Mesenchymal stem cell (in vitro differentiated cells and primary cell): ENCODE data around the gene AK9.

Source experiments
- DNase-seq: peaks from one replicate; pipeline ENCODE4 v3.0.0-alpha.2; 2013
- H2AFZ ChIP-seq: one replicate; pipeline ENCODE4 v1.6.1; 2013; ENCODE audit warnings: low read depth, mild to moderate bottlenecking, control low read depth, inconsistent platforms, low read length, moderate library complexity
- H2AK5ac ChIP-seq: 2 replicates; pipeline ENCODE4 v1.6.1; 2013; ENCODE audit warnings: low read length, moderate library complexity, mild to moderate bottlenecking, inconsistent platforms; ENCODE audit not compliant: severe bottlenecking
- H2BK120ac ChIP-seq: one replicate; pipeline ENCODE4 v1.6.1; 2013; ENCODE audit warnings: low read depth, mild to moderate bottlenecking, inconsistent platforms, low read length, moderate library complexity
- H2BK12ac ChIP-seq, 2 experiments: one replicate each; pipeline ENCODE4 v1.6.1; 2013; ENCODE audit warnings: inconsistent platforms in 2 of 2, low read length in 2 of 2, mild to moderate bottlenecking in 2 of 2, moderate library complexity in 2 of 2, control low read depth in 1 of 2
- H2BK15ac ChIP-seq: one replicate; pipeline ENCODE4 v1.6.1; 2013; ENCODE audit warnings: mild to moderate bottlenecking, low read depth, inconsistent platforms; ENCODE audit not compliant: poor library complexity, severe bottlenecking
- H2BK5ac ChIP-seq: 2 replicates; pipeline ENCODE4 v1.6.1; 2013; ENCODE audit warnings: low read depth, mild to moderate bottlenecking, low read length, control low read depth, inconsistent platforms; ENCODE audit not compliant: poor library complexity, severe bottlenecking
- H3K14ac ChIP-seq, 2 experiments: one replicate each; pipeline ENCODE4 v1.6.1; 2013; ENCODE audit warnings: inconsistent platforms in 2 of 2, low read length in 2 of 2, control low read depth in 1 of 2, mild to moderate bottlenecking in 1 of 2, moderate library complexity in 1 of 2
- H3K18ac ChIP-seq, 2 experiments: one replicate each; pipeline ENCODE4 v1.6.1; 2013; ENCODE audit warnings: inconsistent platforms in 2 of 2, low read length in 2 of 2, control low read depth in 1 of 2, low read depth in 1 of 2, mild to moderate bottlenecking in 1 of 2
- H3K23ac ChIP-seq, 2 experiments: one replicate each; pipeline ENCODE4 v1.6.1; 2013; ENCODE audit warnings: inconsistent platforms in 2 of 2, low read length in 2 of 2, mild to moderate bottlenecking in 2 of 2, moderate library complexity in 2 of 2, control low read depth in 1 of 2
- H3K27ac ChIP-seq: 2 replicates; pipeline ENCODE4 v1.5.1; 2013; ENCODE audit warnings: mild to moderate bottlenecking, moderate library complexity, low read length, control low read depth, inconsistent platforms; ENCODE audit not compliant: poor library complexity, severe bottlenecking
- H3K27me3 ChIP-seq, 2 experiments: 2 replicates each; pipeline versions ENCODE4 v1.6.1 to v1.7.0; 2013; ENCODE audit warnings: low read length in 2 of 2, mild to moderate bottlenecking in 2 of 2, moderate library complexity in 2 of 2, control low read depth in 1 of 2, inconsistent platforms in 1 of 2; ENCODE audit not compliant: control insufficient read depth in 1 of 2, insufficient read depth in 1 of 2
- H3K36me3 ChIP-seq, 2 experiments: 2 replicates each; pipeline versions ENCODE4 v1.6.1 to v1.7.0; 2013; ENCODE audit warnings: low read length in 2 of 2, control low read depth in 1 of 2, inconsistent platforms in 1 of 2, low read depth in 1 of 2, mild to moderate bottlenecking in 1 of 2; ENCODE audit not compliant: insufficient read depth in 2 of 2, control insufficient read depth in 1 of 2
- H3K4ac ChIP-seq, 2 experiments: one replicate each; pipeline ENCODE4 v1.6.1; 2013; ENCODE audit warnings: inconsistent platforms in 2 of 2, low read length in 2 of 2, mild to moderate bottlenecking in 2 of 2, moderate library complexity in 2 of 2, control low read depth in 1 of 2, low read depth in 1 of 2
- H3K4me1 ChIP-seq: 2 replicates; pipeline ENCODE4 v1.6.1; 2013; ENCODE audit warnings: low read depth, low read length, control low read depth; ENCODE audit not compliant: control insufficient read depth, insufficient read depth
- H3K4me2 ChIP-seq: 2 replicates; pipeline ENCODE4 v1.6.1; 2013; ENCODE audit warnings: low read length, mild to moderate bottlenecking, inconsistent platforms; ENCODE audit not compliant: poor library complexity, severe bottlenecking
- H3K4me3 ChIP-seq, 2 experiments: 2 replicates each; pipeline versions ENCODE4 v1.5.1 to v1.7.0; 2013; ENCODE audit warnings: low read length in 2 of 2, mild to moderate bottlenecking in 2 of 2, control low read depth in 1 of 2, low read depth in 1 of 2; ENCODE audit not compliant: insufficient read depth in 1 of 2
- H3K79me1 ChIP-seq: replicated peaks from 2 replicates; pipeline ENCODE4 v1.6.1; 2013; ENCODE audit warnings: mild to moderate bottlenecking, control low read depth, low read length, inconsistent platforms; ENCODE audit not compliant: poor library complexity, severe bottlenecking
- H3K9ac ChIP-seq: 2 replicates; pipeline ENCODE4 v1.7.0; 2013; ENCODE audit warnings: mild to moderate bottlenecking, low read length, moderate library complexity
- H3K9me3 ChIP-seq: 2 replicates; pipeline ENCODE4 v1.7.0; 2013; ENCODE audit warnings: mild to moderate bottlenecking, low read length; ENCODE audit not compliant: control insufficient read depth
- H4K8ac ChIP-seq: one replicate; pipeline ENCODE4 v1.6.1; 2013; ENCODE audit warnings: inconsistent platforms, mild to moderate bottlenecking, low read length, moderate library complexity
- H4K91ac ChIP-seq: one replicate; pipeline ENCODE4 v1.6.1; 2013; ENCODE audit warnings: mild to moderate bottlenecking, low read length, inconsistent platforms
- WGBS: methylation state at CpG from one replicate; pipeline ENCODE4 v1.1.7; 2013; ENCODE audit warnings: mixed read lengths; 5-methylcytosine and 5-hydroxymethylcytosine counted together

AK9 gene

DNA sequence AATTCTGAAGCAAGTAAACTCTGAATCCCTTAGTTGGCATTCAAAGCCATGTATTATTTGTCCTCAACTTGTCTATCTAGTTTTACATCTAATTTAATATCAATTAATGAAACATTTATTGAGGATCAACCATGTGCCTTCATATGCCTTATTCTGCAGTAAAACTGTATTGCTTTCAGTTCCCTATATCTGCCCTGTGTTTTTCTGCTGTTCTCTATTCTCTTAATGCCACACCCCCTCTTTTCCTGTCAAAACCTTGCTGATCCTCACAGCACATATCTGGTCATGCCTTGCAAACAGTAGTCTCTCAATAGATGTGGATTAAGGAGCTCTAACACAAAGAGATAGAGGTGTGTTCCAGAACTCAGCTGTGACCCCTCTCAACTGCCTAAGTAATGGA is 2.1 kb upstream of the AK9 start:
- no peaks in the 10 kb centered on the region for H3K9me3 ChIP-seq
- H2BK12ac ChIP-seq = no peak overlapping the region

DNA sequence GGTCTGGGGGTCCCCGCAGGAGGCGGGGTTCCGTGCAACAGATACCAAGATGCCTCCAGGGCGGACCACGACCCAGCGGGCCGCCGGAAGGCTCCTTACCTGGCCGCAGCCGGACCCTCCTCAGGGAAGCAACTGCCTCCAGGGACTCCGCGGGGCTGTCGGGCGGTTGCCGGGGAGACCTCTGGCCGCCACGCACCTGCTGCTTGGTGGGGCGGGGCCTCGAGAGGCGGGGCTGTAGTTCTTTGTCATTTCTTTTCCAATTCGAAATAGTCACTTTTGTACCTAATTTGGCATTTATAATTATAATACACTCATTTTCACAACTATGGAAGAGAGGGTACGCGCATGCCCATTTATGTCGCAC is 647 bp downstream of the AK9 start:
- Histone ChIP-seq H3K79me1 (peaks cover 16% of the 10 kb centered on the region), H2AFZ (peak overlapping the region; percentile 99), H2BK120ac (no peak overlapping the region), H3K4me1 (no peaks in the 10 kb centered on the region), H3K4me2 (peak overlapping the region; percentile 99), H3K18ac (peak overlapping the region in 1 of 2 experiments; percentile 58), H4K8ac (peak overlapping the region; percentile 19), H3K9ac (peak overlapping the region; percentile 95), H2BK15ac (no peak overlapping the region), H2AK5ac (no peak overlapping the region), H3K9me3 (no peaks in the 10 kb centered on the region), H3K36me3 (peaks cover 0 to under 1% of the 10 kb centered on the region in 2 experiments), H3K14ac (no peak overlapping the region), H4K91ac (no peak overlapping the region), H3K27me3 (peaks cover 0 to 10% of the 10 kb centered on the region in 2 experiments), H2BK12ac (no peak overlapping the region), H3K23ac (no peak overlapping the region), H3K27ac (peak overlapping the region; percentile 76), H3K4ac (no peak overlapping the region), H3K4me3 (peak overlapping the region; percentile 78 to 98), H2BK5ac (no peak overlapping the region)
- WGBS = 2% methylated on average over 23 of the region's 24 CpGs
- no peak for DNase-seq

More for the DNA sequence above, 2.1 kb upstream of the AK9 start:
- peak overlapping the region; percentile 95 for H3K9ac ChIP-seq
- no peak overlapping the region for H3K23ac ChIP-seq
- H2BK5ac ChIP-seq = no peak overlapping the region
- peaks cover 0 to 11% of the 10 kb centered on the region in 2 experiments for H3K36me3 ChIP-seq
- no peaks in the 10 kb centered on the region for H3K4me1 ChIP-seq
- H3K27ac ChIP-seq = no peak overlapping the region
- no peak overlapping the region for H3K14ac ChIP-seq
- H3K4ac ChIP-seq = no peak overlapping the region
- no peak overlapping the region for H3K18ac ChIP-seq
- peaks cover 0 to 10% of the 10 kb centered on the region in 2 experiments for H3K27me3 ChIP-seq
- H2BK15ac ChIP-seq = no peak overlapping the region
- no peak for DNase-seq
- H3K4me2 ChIP-seq = no peak overlapping the region
- no peak overlapping the region for H3K4me3 ChIP-seq
- no peak overlapping the region for H4K91ac ChIP-seq
- no peak overlapping the region for H4K8ac ChIP-seq
- no peak overlapping the region for H2BK120ac ChIP-seq
- peaks cover 18% of the 10 kb centered on the region for H3K79me1 ChIP-seq
- H2AFZ ChIP-seq = no peak overlapping the region
- H2AK5ac ChIP-seq = no peak overlapping the region

DNA sequence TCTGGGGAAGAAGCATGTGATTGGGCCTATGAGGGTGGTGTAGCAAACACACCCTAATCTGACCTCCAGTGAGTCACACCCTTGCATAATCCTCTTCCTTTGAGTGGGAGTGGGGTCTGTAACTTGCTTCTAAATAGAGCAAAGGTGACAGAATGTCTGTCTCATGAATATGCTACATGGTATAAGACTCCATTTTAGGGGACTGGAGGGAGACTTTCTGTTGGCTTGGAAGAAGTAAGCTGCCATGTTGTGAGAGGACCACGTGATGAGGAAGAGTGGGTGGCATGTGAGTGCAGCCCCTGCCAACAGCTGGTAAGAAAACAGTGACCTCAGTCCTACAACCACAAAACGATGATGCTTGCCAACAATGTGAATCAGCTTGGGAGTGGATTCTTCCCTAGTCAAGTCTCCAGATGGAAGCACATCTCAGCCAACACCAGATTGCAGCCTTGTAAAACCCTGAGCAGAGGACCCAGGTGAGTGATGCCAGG is 3.7 kb downstream of the AK9 start:
- no peak overlapping the region for H3K4ac ChIP-seq
- H3K14ac ChIP-seq = no peak overlapping the region
- no peaks in the 10 kb centered on the region for H3K9me3 ChIP-seq
- peaks cover 0 to 10% of the 10 kb centered on the region in 2 experiments for H3K27me3 ChIP-seq
- H3K23ac ChIP-seq = no peak overlapping the region
- peaks cover 6% of the 10 kb centered on the region for H3K79me1 ChIP-seq
- H3K18ac ChIP-seq = no peak overlapping the region
- WGBS = 36% methylated on average over 2 of the region's 2 CpGs
- H3K4me2 ChIP-seq = no peak overlapping the region
- peak overlapping the region; percentile 80 for H3K9ac ChIP-seq
- H2BK5ac ChIP-seq = no peak overlapping the region
- no peak overlapping the region for H2AK5ac ChIP-seq
- no peaks in the 10 kb centered on the region for H3K4me1 ChIP-seq
- no peak overlapping the region for H2BK12ac ChIP-seq
- no peak overlapping the region for H4K8ac ChIP-seq
- H2BK120ac ChIP-seq = no peak overlapping the region
- H2AFZ ChIP-seq = no peak overlapping the region
- H4K91ac ChIP-seq = no peak overlapping the region
- no peak overlapping the region for H2BK15ac ChIP-seq
- no peaks in the 10 kb centered on the region for H3K36me3 ChIP-seq
- H3K4me3 ChIP-seq = peak overlapping the region in 1 of 2 experiments; percentile 23
- no peak overlapping the region for H3K27ac ChIP-seq
- peak; percentile 69 for DNase-seq

DNA sequence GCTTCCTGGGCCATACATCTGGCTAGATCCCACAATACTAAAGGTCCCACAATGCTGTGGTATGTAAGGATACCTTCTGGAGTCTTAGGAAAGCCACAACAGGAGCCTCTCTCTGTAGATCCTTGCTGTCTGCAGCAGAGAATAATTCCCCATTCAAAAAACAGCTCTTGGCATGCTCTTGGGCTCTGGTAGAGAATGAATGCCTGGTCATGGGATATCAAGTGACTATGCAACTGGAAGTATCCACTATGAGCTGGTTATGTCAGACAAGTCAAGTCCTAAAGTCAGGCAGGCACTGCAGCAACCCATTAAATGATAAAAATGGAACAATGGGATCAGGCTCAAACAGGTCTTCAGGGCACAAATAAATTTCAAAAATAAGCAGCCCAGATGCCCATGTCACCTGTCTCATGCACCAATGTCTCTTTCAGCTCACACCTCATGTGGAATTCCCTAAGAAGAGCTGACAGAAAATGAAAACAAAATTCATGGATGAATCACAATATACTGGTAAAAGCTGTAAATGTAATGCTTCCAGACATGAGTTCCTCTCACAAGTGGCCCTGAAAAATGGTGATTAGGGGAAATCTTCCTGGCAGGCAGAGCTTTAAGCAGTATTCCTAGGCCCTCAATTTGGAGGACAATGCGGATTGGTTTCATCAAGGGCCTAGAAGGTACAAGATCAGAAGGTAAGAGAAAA is 4.3 kb downstream of the AK9 start:
- H4K91ac ChIP-seq = no peak overlapping the region
- WGBS = 100% methylated on average over 1 of the region's 1 CpG
- H3K23ac ChIP-seq = no peak overlapping the region

More for the DNA sequence above, 4.3 kb downstream of the AK9 start:
- peaks cover 0 to 10% of the 10 kb centered on the region in 2 experiments for H3K27me3 ChIP-seq
- H3K36me3 ChIP-seq = no peaks in the 10 kb centered on the region
- H3K4ac ChIP-seq = no peak overlapping the region
- H3K9me3 ChIP-seq = no peaks in the 10 kb centered on the region
- H3K4me3 ChIP-seq = no peak overlapping the region
- peak overlapping the region; percentile 34 for H2BK120ac ChIP-seq
- H3K4me2 ChIP-seq = no peak overlapping the region
- no peak overlapping the region for H2BK5ac ChIP-seq
- no peak overlapping the region for H3K27ac ChIP-seq
- H4K8ac ChIP-seq = no peak overlapping the region
- H3K4me1 ChIP-seq = no peaks in the 10 kb centered on the region
- H3K14ac ChIP-seq = no peak overlapping the region
- no peak for DNase-seq
- H2AFZ ChIP-seq = no peak overlapping the region
- H3K18ac ChIP-seq = no peak overlapping the region
- peak overlapping the region; percentile 80 for H3K9ac ChIP-seq
- no peak overlapping the region for H2BK15ac ChIP-seq
- H3K79me1 ChIP-seq = peaks cover 6% of the 10 kb centered on the region
- no peak overlapping the region for H2BK12ac ChIP-seq
- no peak overlapping the region for H2AK5ac ChIP-seq
